SKM-1 (cell line): Measurements from ENCODE around the gene RNF213.
"Not testable (repeated sequence)": the region's sequence is repeated elsewhere in the genome, so short reads cannot be mapped to it uniquely, and the experiment has no call there.

Experiments
- DNase-seq: peaks from one replicate; lab custom pipeline; 2025; ENCODE audit not compliant: unreplicated experiment; lab: John Stamatoyannopoulos, UW

Gene RNF213

DNA sequence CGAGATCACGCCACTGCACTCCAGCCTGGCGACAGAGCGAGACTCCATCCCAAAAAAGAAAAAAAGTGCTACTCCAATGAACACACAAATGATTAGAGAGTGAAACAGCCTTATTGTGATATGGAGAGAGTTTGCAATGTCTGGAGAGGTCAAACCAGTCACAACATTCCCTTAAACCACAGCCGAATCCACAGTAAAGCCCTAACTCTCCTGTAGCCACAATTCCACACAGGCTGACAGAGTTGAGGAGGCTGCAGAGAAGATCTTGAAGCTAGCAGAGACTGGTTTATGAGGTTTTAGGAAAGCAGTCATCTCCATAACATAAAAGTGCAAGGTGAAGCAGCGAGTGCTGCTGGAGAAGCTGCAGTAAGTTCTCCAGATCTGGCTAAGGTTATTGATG is 6.7 kb downstream of the RNF213 start:
- DNase-seq: no peak

DNA sequence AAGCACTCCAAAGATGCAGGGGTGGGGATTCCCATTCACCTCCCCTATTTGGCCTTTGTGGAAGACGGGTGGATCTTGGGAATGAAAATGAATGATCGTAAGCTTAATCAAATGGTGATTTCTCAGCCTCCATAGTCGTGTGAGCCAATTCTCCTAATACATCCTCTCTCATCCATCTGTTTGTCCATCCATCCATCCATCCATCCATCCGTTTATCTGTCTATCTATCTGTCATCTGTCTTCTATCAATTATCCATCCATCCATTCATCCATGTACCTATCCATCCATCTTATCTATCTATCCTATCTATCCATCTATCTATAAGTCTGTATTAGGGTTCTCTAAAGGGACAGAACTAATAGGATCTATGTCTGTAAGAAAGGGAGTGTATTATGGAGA is 7.8 kb downstream of the RNF213 start:
- DNase-seq: no peak

DNA sequence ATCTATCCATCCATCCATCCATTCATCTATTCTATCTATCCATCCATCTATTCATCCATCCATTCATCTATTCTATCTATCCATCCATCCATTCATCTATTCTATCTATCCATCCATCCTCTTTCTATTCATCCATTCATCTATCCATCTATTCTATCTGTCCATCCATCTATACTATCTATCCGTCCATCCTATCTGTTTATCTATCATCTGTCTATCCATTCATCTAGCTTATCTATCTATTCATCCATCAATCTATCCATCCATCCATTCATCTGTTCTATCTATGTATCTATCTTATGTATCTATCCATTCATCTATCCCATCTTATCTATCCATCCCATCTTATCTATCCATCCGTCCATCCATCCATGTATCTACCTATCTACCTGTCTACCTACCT is 8.8 kb downstream of the RNF213 start:
- DNase-seq: no peak

DNA sequence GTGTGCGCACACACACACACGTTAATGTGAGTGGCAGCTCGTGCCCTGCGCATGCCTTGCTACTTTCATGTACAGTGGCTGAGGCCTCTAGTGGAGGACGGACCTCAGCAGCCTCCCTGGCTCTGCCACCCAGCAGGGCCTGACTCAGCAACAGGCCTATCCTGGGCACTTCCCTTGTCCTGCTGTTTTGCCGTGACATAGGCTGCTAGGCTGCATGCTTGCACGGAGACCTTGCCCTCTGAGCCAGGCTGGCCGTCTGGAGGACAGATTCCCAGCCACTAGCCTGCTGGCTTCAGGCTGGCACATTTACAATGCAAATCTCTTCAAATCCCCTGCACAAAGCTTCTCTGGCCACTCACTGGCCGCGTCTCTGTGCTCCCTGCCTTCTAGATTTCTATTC is 9.5 kb downstream of the RNF213 start:
- DNase-seq: no peak

DNA sequence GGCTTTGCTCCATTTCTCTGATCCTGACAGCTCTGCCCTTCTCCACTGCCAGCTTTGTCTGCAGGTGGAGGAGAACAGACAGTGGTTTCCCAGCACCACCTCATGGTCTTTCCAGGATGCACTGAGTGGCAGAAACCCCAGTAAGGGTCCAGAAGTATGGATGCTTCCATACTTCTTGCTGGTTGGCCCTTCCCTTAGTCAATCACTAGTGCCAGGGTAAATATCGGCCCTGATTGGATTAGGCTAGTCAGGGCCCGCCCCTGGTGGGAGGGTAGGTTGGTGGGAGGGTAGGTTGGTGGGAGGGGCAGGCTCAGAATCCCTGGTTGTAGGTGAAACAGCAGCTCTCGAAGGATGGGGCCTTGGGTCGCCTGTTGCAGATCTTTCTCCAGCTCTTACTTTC is 10.2 kb downstream of the RNF213 start:
- no peak for DNase-seq

DNA sequence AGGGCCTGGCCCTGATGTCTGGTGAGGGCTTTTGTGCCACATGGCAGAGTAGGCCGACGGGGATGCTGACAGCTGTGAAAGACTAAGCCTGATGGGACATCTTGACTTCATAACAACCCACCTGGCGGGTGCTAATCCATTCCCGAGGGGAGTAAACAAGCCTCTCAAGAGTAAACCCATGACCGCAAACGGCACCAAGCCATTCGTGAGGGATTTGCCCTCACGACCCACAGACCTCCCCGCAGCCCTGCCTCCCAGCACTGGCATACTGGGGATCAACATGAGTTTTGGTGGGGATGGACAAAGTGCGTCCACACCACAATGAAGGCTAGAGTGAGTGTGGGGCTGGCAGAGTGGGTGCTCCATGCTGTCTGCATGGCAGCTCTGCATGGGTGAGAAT is 11.7 kb downstream of the RNF213 start:
- no peak for DNase-seq

DNA sequence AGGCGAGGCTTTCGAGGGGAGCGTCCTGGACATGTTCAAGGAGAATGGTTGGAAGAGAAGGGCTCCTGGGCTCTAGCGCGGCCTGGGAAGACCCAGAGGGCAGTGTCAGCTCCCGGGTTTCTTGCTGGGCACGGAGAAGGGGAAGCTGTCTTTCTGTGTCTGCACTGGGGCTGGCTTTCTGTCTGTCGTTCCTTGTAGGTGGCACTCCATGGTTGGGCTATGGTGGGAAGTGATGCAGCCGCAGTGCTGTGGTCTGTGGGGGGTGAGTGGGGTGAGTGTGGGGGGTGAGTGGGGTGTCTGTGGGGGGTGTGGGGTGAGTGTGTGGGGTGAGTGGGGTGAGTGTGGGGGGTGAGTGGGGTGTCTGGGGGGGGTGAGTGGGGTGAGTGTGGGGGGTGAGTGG is 13.7 kb downstream of the RNF213 start:
- DNase-seq: no peak

DNA sequence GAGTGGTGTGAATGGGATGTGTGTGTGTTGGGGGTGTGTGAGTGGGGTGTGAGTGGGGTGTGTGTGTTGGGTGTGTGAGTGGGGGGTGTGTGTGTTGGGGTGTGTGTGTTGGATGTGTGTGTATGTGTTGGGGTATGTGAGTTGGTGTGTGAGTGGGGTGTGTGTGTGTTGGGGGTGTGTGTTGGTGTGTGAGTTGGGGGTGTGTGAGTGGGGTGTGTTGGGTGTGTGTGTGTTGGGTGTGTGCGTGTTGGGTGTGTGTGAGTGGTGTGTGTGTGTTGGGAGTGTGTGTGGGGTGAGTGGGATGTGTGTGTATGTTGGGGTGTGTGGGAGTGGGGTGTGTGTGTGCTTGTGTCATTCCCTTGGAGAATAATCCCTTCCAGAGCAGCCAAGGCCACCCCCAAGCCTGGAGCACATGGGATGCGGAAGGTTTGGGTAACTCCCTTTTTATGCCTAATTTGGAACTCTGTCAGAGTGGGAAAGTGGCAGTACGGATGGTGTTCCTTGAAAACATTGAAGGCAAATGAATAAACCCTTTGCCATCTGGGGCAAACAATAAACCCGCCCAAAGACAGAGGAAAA is 14.3 kb downstream of the RNF213 start:
- DNase-seq: no peak

DNA sequence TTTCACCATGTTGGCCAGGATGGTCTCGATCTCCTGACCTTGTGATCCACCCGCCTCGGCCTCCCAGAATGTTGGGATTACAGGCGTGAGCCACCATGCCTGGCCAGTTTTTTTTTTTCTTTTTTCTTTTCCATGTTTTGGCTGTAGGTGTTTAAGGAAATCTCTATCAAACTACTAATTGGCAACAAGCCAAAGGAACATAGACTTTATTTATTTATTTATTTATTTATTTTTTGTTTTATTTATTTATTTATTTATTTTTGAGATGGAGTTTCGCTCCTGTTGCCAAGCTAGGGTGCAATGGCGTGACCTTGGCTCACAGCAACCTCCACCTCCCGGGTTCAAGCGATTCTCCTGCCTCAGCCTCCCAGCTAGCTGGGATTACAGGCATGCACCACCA is 15.2 kb downstream of the RNF213 start:
- not testable (repeated sequence) for DNase-seq

DNA sequence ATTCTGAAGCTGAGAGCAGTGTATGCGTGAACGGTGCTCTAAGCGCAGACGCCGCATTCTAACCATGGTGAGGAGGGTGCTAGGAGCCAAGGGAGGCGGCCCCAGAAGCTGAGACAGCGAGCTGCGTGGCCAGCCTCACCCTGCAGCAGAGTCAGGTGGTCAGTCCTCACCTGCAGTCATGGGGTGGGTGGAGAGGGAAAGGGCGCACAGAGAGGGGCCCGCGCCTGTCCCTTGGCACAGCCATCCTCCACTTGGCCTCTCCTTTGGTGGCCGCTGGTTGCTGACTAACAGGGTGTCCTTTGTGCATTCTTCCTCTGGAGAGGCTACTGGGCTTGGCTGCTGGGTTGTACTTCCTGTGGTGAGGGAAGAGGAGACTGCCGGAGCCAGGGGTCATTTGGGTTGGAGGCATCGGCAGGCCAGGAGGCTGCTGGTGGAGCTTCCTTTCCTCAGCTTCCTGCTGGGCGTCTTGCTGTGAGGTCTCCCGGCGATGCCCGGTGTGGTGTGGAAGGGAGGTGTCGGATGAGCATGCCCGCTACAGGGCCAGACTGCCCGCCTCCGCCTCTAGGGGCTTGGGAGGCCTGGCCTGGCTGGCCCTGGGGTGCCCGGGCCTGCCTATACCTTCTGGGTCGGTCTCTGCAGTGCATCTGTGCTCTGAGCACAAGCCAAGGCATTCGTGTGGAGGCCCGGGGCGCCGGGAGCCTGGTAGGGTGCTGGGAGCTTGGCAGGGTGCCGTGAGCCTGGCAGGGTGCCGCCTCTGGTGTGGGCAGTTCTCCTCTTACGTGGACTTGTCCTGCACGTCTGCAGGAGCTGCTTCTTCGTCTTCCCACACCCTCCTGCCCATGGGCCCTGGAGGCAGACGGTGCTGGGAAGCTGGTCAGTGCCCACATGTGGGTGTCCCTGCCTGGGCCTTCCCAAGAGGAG is 17.4 kb downstream of the RNF213 start:
- DNase-seq: no peak

DNA sequence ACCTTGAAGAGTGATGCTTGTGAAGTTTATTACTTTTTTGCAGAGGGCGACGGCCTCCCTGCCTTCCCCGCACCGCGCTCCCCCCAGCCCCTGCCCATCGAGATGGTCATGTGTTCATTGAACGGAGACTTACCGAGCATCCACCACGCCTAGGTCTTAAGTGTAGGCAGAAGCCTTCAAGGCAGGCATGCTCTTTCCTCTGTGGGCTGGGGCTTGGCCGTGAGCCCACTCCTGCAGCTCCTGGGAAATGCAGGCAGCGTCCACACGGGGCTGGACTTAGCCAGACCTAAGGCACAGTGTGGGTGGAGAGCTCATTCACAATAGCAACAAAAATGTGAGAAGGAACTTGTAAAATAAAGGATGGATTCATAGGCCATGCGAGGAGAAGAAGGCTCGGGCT is 19.2 kb downstream of the RNF213 start:
- DNase-seq: no peak

DNA sequence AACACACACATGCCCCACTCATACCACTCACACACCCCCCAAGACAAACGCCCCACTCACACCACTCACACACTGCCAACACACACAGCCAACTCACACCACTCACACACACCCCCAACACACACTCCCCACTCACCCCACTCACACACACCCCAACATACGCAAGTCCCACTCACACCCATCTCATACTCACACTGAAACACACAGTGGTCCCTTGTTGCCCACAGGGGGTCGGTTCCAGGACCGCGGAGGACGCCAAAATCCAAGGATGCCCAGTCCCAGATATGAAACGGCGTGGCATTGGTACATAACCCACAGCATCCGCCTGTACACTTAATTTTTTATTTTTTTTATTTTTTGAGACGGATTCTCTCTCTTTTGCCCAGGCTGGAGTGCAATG is 20.9 kb downstream of the RNF213 start:
- no peak for DNase-seq

DNA sequence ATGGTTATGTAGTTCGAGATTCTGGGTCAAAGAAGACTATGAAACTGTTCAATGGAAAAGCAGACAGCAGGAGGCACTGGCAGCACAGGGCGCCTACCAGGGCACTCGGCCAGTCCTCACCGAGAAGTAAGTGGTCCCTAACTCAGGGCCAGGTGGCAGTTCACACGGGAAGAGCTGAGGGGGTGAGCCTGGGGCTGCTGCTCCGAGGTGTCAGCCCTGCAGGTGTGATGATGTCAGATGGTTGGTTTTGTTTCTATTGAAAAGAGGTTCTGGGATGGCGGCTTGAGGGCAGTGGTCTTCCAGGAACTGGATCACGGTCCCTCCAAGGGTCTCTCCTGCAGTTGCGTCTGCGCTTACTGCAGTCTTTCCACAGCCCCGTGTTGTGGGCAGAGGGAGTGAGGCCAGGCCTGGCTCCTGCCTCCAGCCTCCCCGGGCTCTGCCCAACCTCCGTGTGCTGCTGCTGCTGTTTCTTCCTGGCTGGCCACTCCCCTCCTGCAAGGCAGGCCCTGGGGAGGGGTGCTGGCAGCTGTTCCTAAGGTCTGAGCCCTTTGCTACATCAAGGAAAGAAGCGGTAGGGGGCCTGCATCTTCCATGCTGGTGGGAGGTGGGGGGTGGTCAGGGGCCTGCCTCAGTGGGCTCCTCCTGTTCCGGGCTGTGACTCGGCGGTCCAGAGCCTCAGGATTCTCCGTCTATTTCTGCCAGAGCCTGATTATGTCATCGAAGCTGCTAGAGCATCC is 22.6 kb downstream of the RNF213 start:
- DNase-seq: no peak

DNA sequence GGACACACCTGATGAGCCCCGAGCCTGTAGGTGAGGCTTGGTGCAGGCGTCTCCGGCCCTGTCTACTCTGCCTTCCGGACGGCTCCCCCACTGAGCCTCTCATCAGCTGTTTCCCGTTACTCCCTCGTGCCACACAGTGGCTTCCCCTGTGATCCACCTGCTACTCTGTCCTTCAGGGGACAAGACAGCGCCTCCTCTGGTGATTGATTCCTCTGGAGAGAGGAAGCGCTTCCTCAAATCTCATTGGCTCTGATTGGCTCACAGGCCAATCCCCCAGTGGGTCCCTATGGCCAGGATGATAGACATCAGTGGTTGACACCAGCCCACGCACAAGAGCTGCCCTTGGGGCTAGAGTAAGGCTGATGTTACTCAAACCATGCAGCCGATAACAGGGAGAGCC is 24.0 kb downstream of the RNF213 start:
- DNase-seq: no peak

DNA sequence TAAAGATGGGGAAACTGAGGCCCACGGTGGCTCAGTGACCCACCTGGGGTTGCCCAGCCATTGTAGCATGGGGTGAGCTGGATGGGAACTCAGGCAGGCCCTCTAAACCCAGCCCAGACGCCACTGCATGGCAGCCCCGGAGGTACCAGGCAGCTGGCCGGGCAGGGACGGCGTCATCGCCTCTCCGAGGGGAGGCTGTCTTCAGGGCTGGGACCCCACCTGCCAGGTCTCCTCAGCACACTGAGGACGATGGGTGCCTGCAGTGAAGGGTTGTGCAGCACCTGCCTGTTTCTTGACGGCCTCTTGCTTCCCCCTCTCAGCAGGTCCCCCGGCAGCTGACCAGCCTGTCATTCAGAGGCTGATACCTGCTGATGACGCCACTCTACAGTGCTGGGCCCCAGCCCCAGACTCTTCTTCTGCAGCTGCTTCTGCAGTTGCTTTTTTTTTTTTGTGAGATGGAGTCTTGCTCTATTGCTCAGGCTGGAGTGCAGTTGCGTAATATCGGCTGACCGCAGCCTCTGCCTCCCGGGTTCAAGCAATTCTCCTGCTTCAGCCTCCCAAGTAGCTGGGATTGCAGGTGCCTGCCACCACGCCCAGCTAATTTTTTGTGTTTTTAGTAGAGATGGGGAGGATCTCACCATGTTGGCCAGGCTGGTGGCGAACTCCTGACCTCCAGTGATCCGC is 24.7 kb downstream of the RNF213 start:
- no peak for DNase-seq

DNA sequence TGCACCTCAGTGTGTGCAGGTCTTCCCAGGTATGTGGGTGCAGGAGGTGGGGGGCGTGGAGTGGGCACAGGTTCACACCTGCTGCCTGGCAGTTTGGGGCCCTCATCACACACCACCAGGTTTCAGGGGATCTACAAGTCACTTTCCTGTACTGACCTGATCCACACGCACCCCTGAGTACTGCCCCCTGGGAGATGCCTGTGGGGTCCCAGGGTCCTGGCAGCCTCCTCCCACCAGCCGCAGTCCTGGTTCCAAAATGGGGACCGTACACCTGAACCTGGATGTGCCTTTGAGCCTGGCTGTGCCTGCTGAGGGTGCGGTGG is 25.9 kb downstream of the RNF213 start:
- no peak for DNase-seq

DNA sequence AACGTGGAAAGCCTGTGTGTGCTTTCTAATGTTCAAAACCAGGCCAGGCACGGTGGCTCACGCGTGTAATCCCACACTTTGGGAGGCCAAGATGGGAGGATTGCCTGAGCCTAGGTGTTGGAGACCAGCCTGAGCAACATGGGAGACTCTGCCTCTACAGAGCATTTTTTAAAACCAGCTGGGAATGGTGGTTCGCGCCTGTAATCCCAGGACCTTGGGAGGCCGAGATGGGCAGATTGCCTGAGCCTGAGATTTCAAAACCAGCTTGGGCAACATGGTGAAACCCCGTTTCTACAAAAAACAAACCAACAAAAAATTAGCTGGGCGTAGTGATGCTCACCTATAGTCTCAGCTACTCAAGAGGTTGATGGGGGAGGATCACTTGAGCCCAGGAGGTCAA is 26.4 kb downstream of the RNF213 start:
- no peak for DNase-seq

DNA sequence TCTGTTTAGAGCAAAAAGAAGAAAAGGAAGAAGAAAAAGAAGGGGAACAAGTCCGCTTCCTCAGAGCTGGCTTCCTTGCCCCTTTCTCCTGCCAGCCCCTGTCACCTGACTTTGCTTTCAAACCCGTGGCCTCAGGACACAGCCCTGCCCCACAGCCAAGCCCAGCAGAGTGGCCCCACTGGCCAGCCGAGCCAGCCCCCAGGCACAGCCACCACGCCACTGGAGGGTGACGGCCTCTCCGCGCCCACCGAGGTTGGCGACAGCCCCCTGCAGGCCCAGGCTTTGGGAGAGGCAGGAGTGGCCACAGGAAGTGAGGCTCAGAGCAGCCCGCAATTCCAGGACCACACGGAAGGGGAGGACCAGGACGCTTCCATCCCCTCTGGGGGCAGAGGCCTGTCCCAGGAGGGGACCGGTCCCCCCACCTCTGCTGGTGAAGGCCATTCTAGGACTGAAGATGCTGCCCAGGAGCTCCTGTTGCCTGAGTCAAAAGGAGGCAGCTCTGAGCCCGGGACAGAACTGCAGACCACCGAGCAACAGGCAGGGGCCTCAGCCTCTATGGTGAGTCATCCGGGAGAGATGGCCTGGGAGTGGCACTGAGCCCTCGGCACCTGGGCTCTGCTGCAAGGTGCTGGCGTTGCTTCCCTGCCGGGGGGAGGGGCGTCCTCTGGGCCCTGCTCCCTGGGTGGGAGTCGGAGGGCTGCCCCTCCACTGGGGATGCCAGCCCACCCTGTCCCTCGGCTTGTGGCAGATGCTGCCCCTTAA is 27.3 kb downstream of the RNF213 start:
- no peak for DNase-seq

DNA sequence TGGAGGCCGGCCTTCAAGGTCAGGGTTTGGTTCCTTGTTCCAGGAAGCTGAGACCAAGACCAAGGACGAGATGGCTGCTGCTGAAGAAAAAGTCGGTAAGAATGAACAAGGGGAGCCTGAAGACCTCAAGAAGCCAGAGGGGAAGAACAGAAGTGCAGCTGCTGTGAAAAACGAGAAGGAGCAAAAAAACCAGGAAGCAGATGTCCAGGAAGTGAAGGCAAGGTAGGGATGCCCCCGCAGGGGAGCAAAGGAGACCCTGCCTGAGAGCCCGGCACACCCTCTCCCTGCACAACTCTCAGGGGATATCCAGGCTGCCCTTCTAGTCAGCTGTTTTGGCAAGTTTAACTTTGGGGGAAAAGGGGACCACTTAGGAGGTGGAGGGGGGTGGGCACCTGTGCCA is 29.0 kb downstream of the RNF213 start:
- DNase-seq: no peak

DNA sequence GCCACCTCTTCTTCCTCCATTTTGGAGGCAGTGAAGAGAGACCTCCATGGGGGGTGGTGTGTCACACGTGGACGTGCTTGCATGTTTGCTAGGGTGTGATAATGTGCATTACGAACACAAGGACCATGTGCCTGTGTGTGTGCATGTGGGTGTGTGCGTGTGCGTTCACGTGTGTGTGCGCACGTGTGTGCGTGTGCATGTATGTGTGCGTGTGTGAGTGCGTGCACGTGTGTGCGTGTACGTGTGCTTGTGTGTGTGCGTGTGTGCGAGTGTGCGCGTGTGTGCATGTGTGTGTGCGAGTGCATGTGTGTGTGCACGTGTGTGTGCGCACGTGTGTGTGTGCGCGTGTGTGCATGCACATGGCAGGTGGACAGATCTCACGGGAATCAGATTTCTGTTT is 29.5 kb downstream of the RNF213 start:
- DNase-seq: no peak

DNA sequence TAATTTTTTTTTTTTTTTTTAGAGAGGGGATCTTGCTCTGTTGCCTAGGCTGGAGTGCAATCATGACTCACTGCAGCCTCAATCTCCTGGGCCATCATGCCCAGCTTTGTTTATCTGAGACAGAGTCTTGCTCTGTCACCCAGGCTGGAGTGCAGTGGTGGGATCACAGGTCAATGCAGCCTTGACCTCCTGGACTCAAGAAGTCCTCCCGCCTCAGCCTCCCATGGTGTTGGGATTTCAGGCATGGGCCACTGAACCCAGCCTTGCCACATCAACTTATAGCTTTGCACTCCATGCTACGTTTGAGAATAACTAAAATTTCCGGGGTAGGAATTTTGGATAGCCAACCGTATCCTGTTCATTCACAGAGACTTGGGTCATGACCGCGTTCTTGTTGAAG is 30.6 kb downstream of the RNF213 start:
- DNase-seq: no peak
